WTC11 (cell line): ENCODE data around the gene MAGOH. TPM values are rescaled to one million over a fixed set of nuclear protein-coding genes. Genes with fewer than 3 reads are reported as not detected.

Experiments used
- ATAC-seq: fragments of 200-7000 bp; cut with Tn5 transposase; 2 replicates; pipeline ENCODE4 v1.10.0; 2021; ENCODE audit warnings: mild to moderate bottlenecking, moderate library complexity
- CTCF ChIA-PET: fragments of 300-600 bp; sonication (Branson Sonifier 250); formaldehyde crosslinking; loops from one replicate; lab custom pipeline; 2021; ENCODE audit warnings: antibody characterized with exemption; lab: Charles Lee
- POLR2A ChIA-PET: fragments of 350-600 bp; sonication (Branson Sonifier 250); formaldehyde crosslinking; loops from one replicate; lab custom pipeline; 2021; ENCODE audit warnings: antibody characterized with exemption; lab: Charles Lee
- DNase-seq: peaks from one replicate; pipeline ENCODE4 v3.0.0; 2021; ENCODE audit warnings: low spot score
- H3K27ac Mint-ChIP-seq: 2 replicates; pipeline ENCODE4 v1.8.0; 2021; ENCODE audit warnings: mixed read lengths
- H3K27me3 Mint-ChIP-seq: 2 replicates; pipeline ENCODE4 v1.8.0; 2021; ENCODE audit warnings: low read depth, mild to moderate bottlenecking, moderate library complexity, mixed read lengths
- H3K36me3 Mint-ChIP-seq: 2 replicates; pipeline ENCODE4 v1.8.0; 2021; ENCODE audit warnings: mixed read lengths
- H3K4me1 Mint-ChIP-seq: 2 replicates; pipeline ENCODE4 v1.8.0; 2022; ENCODE audit warnings: mixed read lengths
- H3K4me3 Mint-ChIP-seq: 2 replicates; pipeline ENCODE4 v1.8.0; 2021; ENCODE audit warnings: mild to moderate bottlenecking, moderate library complexity, mixed read lengths
- H3K9me3 Mint-ChIP-seq: 2 replicates; pipeline ENCODE4 v1.8.0; 2021; ENCODE audit warnings: mixed read lengths
- CBFB ChIP-seq: sonication (generic); formaldehyde crosslinking; IDR thresholded peaks from 2 replicates; pipeline ENCODE4 v1.8.1; 2022; ENCODE audit warnings: mild to moderate bottlenecking, low read depth, missing genetic modification reagents
- CREM ChIP-seq: sonication (generic); formaldehyde crosslinking; IDR thresholded peaks from 2 replicates; pipeline ENCODE4 v1.8.1; 2022; ENCODE audit warnings: mild to moderate bottlenecking, missing genetic modification reagents, moderate library complexity
- ESRRA ChIP-seq: sonication (generic); formaldehyde crosslinking; IDR thresholded peaks from 2 replicates; pipeline ENCODE4 v1.8.1; 2022; ENCODE audit warnings: mild to moderate bottlenecking, missing genetic modification reagents, borderline replicate concordance
- FOXJ3 ChIP-seq: sonication (generic); formaldehyde crosslinking; IDR thresholded peaks from 2 replicates; pipeline ENCODE4 v1.9.0; 2021; ENCODE audit warnings: missing genetic modification reagents, mild to moderate bottlenecking, borderline replicate concordance
- FOXK1 ChIP-seq: sonication (generic); formaldehyde crosslinking; IDR thresholded peaks from 2 replicates; pipeline ENCODE4 v1.8.0; 2022; ENCODE audit warnings: mild to moderate bottlenecking, moderate library complexity, missing genetic modification reagents
- FOXP1 ChIP-seq: sonication (generic); formaldehyde crosslinking; IDR thresholded peaks from 2 replicates; pipeline ENCODE4 v1.8.0; 2022; ENCODE audit warnings: missing genetic modification reagents, mild to moderate bottlenecking, moderate library complexity, borderline replicate concordance
- HMGA2 ChIP-seq: fragments of 250-450 bp; sonication (Bioruptor Pico); IDR thresholded peaks from 2 replicates; pipeline ENCODE4 v1.4.0; 2021; ENCODE audit warnings: mild to moderate bottlenecking, moderate library complexity
- KAT7 ChIP-seq: sonication (generic); formaldehyde crosslinking; IDR thresholded peaks from 2 replicates; pipeline ENCODE4 v1.8.1; 2023; ENCODE audit warnings: missing genetic modification reagents, mild to moderate bottlenecking, borderline replicate concordance
- MYBL2 ChIP-seq: sonication (generic); formaldehyde crosslinking; IDR thresholded peaks from 2 replicates; pipeline ENCODE4 v1.8.1; 2023; ENCODE audit warnings: mild to moderate bottlenecking, moderate library complexity, missing genetic modification reagents
- NR1H2 ChIP-seq: sonication (generic); formaldehyde crosslinking; IDR thresholded peaks from 2 replicates; pipeline ENCODE4 v1.9.0; 2021; ENCODE audit warnings: mild to moderate bottlenecking, moderate library complexity, missing genetic modification reagents
- SMAD3 ChIP-seq: sonication (generic); formaldehyde crosslinking; IDR thresholded peaks from 2 replicates; pipeline ENCODE4 v1.8.0; 2022; ENCODE audit warnings: missing genetic modification reagents, mild to moderate bottlenecking, borderline replicate concordance
- SOX15 ChIP-seq: fragments of 250-450 bp; sonication (Bioruptor Pico); IDR thresholded peaks from 2 replicates; pipeline ENCODE4 v1.9.0; 2021; ENCODE audit warnings: mild to moderate bottlenecking
- SP1 ChIP-seq: sonication (generic); formaldehyde crosslinking; conservative IDR thresholded peaks from 2 replicates; pipeline ENCODE4 v1.8.1; 2022; ENCODE audit warnings: missing genetic modification reagents
- TEAD4 ChIP-seq: sonication (generic); formaldehyde crosslinking; IDR thresholded peaks from 2 replicates; pipeline ENCODE4 v1.8.0; 2022; ENCODE audit warnings: mild to moderate bottlenecking, missing genetic modification reagents
- ZNF396 ChIP-seq: fragments of 250-450 bp; sonication (Bioruptor Pico); IDR thresholded peaks from 2 replicates; pipeline ENCODE4 v1.8.0; 2021; ENCODE audit warnings: mild to moderate bottlenecking, moderate library complexity, borderline replicate concordance
- total RNA-seq: library from RNA; stranded (reverse); gene quantifications from 3 replicates; pipeline ENCODE4 v1.2.3, GENCODE V29; 2021
- TF ChIP-seq, protein P1 (sequence below): fragments of 250-450 bp; sonication (Bioruptor Pico); conservative IDR thresholded peaks from 2 replicates; pipeline ENCODE4 v1.9.0; 2021; ENCODE audit warnings: mild to moderate bottlenecking
- TF ChIP-seq, protein P2 (sequence below): sonication (generic); formaldehyde crosslinking; IDR thresholded peaks from 2 replicates; pipeline ENCODE4 v1.8.0; 2022; ENCODE audit warnings: mild to moderate bottlenecking, missing genetic modification reagents
- TF ChIP-seq, protein P3 (sequence below): sonication (generic); formaldehyde crosslinking; IDR thresholded peaks from 2 replicates; pipeline ENCODE4 v1.8.1; 2023; ENCODE audit warnings: mild to moderate bottlenecking, missing genetic modification reagents
- TF ChIP-seq, protein P4 (sequence below): sonication (generic); formaldehyde crosslinking; IDR thresholded peaks from 2 replicates; pipeline ENCODE4 v1.8.0; 2022; ENCODE audit warnings: mild to moderate bottlenecking, missing genetic modification reagents
- TF ChIP-seq, protein P5 (sequence below): sonication (generic); formaldehyde crosslinking; IDR thresholded peaks from 2 replicates; pipeline ENCODE4 v1.8.1; 2022; ENCODE audit warnings: low read depth, mild to moderate bottlenecking, moderate library complexity, missing genetic modification reagents, borderline replicate concordance
- TF ChIP-seq, protein P6 (sequence below): sonication (generic); formaldehyde crosslinking; IDR thresholded peaks from 2 replicates; pipeline ENCODE4 v1.8.0; 2023; ENCODE audit warnings: missing genetic modification reagents
- TF ChIP-seq, protein P7 (sequence below): sonication (generic); formaldehyde crosslinking; IDR thresholded peaks from 2 replicates; pipeline ENCODE4 v1.8.1; 2023; ENCODE audit warnings: mild to moderate bottlenecking, moderate library complexity, missing genetic modification reagents
- TF ChIP-seq, protein P8 (sequence below): sonication (generic); formaldehyde crosslinking; IDR thresholded peaks from 2 replicates; pipeline ENCODE4 v1.8.0; 2022; ENCODE audit warnings: mild to moderate bottlenecking, missing genetic modification reagents
- TF ChIP-seq, protein P9 (sequence below): sonication (generic); formaldehyde crosslinking; IDR thresholded peaks from 2 replicates; pipeline ENCODE4 v1.8.1; 2022; ENCODE audit warnings: mild to moderate bottlenecking, moderate library complexity, missing genetic modification reagents

The MAGOH gene
- total RNA-seq, 1 experiment from 2014 or later: 57.8 TPM

DNA sequence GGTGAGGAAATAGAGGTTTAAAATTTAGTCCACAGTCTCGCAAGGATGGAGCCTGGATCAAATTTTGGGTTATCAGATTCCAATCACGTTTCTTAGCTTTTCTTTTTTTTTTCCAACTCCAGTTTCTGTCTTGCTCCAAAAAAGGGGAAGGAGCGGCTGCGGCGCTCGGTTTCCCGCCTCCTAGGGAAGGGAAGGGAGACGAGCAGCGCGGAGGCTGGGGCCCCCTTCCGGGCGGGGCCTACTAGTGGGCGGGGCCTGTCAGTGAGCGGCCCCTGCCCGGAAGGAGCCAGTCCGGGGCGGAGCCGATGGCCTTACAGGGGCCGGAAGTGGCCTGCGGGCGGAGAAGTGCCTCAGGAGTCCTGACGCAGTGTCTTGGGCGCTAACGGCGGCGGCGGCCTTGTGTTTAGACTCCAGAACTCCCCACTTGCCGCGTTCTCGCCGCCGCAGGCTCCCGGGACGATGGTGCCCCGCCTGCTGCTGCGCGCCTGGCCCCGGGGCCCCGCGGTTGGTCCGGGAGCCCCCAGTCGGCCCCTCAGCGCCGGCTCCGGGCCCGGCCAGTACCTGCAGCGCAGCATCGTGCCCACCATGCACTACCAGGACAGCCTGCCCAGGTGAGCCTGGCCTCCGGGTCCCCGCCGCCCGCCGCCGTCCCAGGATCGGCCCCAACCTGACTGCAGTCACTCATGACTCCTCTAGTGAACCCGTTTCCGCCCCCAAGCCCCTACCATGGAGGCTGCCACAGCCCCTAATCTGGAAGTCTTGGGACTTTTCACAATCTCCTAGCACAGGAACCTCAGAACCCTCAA lies 41.6 kb downstream of the MAGOH start, which contains the start of gene CPT2:
Gene CPT2 (plus strand): TSS at position 340 of the 806 bp plus-strand sequence. CDS start 120 bp downstream, at position 460.
- peak; percentile 98 for ATAC-seq
- ChIA-PET POLR2A (no interaction called here), CTCF (interaction anchor here (1.2 to 2.4 kb wide), 3 partner anchors 14 to 292 kb away, joined by 3 to 13 read pairs (median 4); no protein-coding TSS in a partner anchor)
- Mint-ChIP-seq H3K9me3 (no peaks in the 10 kb centered on the region), H3K27ac (peak within 1 kb of the TSS; percentile 87), H3K36me3 (peaks cover 10% of the 10 kb centered on the region; the same call in 1 of the 2 replicates), H3K27me3 (peaks cover 23% of the 10 kb centered on the region), H3K4me3 (peak within 1 kb of the TSS; percentile 93), H3K4me1 (peaks cover 20% of the 10 kb centered on the region)
- peak; percentile 93 for DNase-seq
- TF ChIP-seq ESRRA (peak; percentile 54; the same call in 1 of the 2 replicates), HMGA2 (CRISPR knock-in tag) (no peak), CREM (CRISPR knock-in tag) (peak; percentile 69; the same call in 1 of the 2 replicates), TEAD4 (CRISPR knock-in tag) (no peak), FOXK1 (CRISPR knock-in tag) (no peak), CBFB (CRISPR knock-in tag) (peak; percentile 74; the same call in 1 of the 2 replicates), KAT7 (CRISPR knock-in tag) (0 out of 2 replicates have a peak, but pooled peaks have one; percentile 66), FOXJ3 (CRISPR knock-in tag) (no peak), ZNF396 (CRISPR knock-in tag) (no peak), SOX15 (CRISPR knock-in tag) (no peak), MYBL2 (CRISPR knock-in tag) (peak; percentile 57; the same call in 1 of the 2 replicates), FOXP1 (CRISPR knock-in tag) (peak; percentile 79), SMAD3 (CRISPR knock-in tag) (0 out of 2 replicates have a peak, but pooled peaks have one; percentile 54), SP1 (peak; percentile 90), NR1H2 (CRISPR knock-in tag) (no peak)
- TF ChIP-seq, protein P1, sequence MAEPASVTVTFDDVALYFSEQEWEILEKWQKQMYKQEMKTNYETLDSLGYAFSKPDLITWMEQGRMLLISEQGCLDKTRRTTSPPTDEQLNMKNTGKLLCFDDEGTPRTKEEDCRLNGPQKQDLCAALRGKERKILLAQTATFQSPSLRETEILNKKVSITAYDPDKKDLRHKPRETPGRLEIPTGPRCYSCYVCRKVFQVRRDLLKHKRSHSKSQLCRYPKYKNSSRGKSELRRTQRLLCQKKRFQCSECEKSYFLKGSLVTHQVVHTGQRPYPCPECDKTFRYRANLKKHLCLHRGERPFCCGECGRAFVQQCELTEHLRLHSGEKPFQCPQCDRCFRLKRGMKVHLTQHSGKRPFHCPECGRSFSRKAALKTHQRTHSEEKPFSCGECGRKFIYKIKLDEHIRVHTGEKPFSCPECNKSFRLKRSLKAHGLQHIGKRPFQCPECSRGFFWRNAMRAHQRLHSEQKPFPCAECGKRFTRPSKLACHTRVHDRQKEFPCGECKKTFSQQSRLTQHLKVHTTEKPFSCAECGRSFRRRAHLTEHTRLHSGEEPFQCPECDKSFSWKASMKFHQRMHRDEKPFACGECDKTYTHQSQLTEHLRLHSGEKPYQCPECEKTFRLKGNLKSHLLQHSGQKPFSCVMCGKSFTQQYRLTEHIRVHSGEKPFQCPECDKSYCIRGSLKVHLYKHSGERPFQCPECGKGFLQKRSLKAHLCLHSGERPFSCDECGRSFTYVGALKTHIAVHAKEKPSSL (CRISPR knock-in tag): no peak
- TF ChIP-seq, protein P2, sequence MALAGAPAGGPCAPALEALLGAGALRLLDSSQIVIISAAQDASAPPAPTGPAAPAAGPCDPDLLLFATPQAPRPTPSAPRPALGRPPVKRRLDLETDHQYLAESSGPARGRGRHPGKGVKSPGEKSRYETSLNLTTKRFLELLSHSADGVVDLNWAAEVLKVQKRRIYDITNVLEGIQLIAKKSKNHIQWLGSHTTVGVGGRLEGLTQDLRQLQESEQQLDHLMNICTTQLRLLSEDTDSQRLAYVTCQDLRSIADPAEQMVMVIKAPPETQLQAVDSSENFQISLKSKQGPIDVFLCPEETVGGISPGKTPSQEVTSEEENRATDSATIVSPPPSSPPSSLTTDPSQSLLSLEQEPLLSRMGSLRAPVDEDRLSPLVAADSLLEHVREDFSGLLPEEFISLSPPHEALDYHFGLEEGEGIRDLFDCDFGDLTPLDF (CRISPR knock-in tag): 0 out of 2 replicates have a peak, but pooled peaks have one; percentile 52
- TF ChIP-seq, protein P3, sequence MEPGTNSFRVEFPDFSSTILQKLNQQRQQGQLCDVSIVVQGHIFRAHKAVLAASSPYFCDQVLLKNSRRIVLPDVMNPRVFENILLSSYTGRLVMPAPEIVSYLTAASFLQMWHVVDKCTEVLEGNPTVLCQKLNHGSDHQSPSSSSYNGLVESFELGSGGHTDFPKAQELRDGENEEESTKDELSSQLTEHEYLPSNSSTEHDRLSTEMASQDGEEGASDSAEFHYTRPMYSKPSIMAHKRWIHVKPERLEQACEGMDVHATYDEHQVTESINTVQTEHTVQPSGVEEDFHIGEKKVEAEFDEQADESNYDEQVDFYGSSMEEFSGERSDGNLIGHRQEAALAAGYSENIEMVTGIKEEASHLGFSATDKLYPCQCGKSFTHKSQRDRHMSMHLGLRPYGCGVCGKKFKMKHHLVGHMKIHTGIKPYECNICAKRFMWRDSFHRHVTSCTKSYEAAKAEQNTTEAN: 0 out of 2 replicates have a peak, but pooled peaks have one; percentile 51
- TF ChIP-seq, protein P4, sequence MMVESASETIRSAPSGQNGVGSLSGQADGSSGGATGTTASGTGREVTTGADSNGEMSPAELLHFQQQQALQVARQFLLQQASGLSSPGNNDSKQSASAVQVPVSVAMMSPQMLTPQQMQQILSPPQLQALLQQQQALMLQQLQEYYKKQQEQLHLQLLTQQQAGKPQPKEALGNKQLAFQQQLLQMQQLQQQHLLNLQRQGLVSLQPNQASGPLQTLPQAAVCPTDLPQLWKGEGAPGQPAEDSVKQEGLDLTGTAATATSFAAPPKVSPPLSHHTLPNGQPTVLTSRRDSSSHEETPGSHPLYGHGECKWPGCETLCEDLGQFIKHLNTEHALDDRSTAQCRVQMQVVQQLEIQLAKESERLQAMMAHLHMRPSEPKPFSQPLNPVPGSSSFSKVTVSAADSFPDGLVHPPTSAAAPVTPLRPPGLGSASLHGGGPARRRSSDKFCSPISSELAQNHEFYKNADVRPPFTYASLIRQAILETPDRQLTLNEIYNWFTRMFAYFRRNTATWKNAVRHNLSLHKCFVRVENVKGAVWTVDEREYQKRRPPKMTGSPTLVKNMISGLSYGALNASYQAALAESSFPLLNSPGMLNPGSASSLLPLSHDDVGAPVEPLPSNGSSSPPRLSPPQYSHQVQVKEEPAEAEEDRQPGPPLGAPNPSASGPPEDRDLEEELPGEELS (CRISPR knock-in tag): peak; percentile 82
- TF ChIP-seq, protein P5, sequence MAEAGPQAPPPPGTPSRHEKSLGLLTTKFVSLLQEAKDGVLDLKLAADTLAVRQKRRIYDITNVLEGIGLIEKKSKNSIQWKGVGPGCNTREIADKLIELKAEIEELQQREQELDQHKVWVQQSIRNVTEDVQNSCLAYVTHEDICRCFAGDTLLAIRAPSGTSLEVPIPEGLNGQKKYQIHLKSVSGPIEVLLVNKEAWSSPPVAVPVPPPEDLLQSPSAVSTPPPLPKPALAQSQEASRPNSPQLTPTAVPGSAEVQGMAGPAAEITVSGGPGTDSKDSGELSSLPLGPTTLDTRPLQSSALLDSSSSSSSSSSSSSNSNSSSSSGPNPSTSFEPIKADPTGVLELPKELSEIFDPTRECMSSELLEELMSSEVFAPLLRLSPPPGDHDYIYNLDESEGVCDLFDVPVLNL: peak; percentile 59; the same call in 1 of the 2 replicates
- TF ChIP-seq, protein P6, sequence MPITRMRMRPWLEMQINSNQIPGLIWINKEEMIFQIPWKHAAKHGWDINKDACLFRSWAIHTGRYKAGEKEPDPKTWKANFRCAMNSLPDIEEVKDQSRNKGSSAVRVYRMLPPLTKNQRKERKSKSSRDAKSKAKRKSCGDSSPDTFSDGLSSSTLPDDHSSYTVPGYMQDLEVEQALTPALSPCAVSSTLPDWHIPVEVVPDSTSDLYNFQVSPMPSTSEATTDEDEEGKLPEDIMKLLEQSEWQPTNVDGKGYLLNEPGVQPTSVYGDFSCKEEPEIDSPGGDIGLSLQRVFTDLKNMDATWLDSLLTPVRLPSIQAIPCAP (CRISPR knock-in tag): peak; percentile 53; the same call in 1 of the 2 replicates
- TF ChIP-seq, protein P7, sequence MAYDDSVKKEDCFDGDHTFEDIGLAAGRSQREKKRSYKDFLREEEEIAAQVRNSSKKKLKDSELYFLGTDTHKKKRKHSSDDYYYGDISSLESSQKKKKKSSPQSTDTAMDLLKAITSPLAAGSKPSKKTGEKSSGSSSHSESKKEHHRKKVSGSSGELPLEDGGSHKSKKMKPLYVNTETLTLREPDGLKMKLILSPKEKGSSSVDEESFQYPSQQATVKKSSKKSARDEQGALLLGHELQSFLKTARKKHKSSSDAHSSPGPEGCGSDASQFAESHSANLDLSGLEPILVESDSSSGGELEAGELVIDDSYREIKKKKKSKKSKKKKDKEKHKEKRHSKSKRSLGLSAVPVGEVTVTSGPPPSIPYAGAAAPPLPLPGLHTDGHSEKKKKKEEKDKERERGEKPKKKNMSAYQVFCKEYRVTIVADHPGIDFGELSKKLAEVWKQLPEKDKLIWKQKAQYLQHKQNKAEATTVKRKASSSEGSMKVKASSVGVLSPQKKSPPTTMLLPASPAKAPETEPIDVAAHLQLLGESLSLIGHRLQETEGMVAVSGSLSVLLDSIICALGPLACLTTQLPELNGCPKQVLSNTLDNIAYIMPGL (CRISPR knock-in tag): peak; percentile 70; the same call in 1 of the 2 replicates
- TF ChIP-seq, protein P8, sequence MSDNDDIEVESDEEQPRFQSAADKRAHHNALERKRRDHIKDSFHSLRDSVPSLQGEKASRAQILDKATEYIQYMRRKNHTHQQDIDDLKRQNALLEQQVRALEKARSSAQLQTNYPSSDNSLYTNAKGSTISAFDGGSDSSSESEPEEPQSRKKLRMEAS (CRISPR knock-in tag): no peak; the same call in 1 of the 2 replicates
- TF ChIP-seq, protein P9, sequence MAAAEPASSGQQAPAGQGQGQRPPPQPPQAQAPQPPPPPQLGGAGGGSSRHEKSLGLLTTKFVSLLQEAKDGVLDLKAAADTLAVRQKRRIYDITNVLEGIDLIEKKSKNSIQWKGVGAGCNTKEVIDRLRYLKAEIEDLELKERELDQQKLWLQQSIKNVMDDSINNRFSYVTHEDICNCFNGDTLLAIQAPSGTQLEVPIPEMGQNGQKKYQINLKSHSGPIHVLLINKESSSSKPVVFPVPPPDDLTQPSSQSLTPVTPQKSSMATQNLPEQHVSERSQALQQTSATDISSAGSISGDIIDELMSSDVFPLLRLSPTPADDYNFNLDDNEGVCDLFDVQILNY (CRISPR knock-in tag): peak; percentile 88
